GM23248 (cell line): Measurements from ENCODE around the gene TENT5A. TPM values are rescaled to one million over a fixed set of nuclear protein-coding genes. Genes with fewer than 3 reads are reported as not detected.

ENCODE experiments used
- DNase-seq: peaks from one replicate; pipeline ENCODE4 v3.0.0-alpha.2; 2015
- H2AFZ ChIP-seq: fragments of 200-600 bp; sonication (generic); 2 replicates; pipeline ENCODE4 v1.6.1; 2016; ENCODE audit warnings: antibody characterized with exemption
- H3F3A ChIP-seq: fragments of 200-600 bp; sonication (generic); 2 replicates; pipeline ENCODE4 v1.6.1; 2016; ENCODE audit warnings: mild to moderate bottlenecking, antibody characterized with exemption, mixed run types; ENCODE audit not compliant: insufficient read depth
- H3K27ac ChIP-seq: fragments of 200-600 bp; sonication (generic); 2 replicates; pipeline ENCODE4 v1.5.1; 2016; ENCODE audit warnings: mild to moderate bottlenecking
- H3K27me3 ChIP-seq: fragments of 200-600 bp; sonication (generic); replicated peaks from 2 replicates; pipeline ENCODE4 v1.6.1; 2016; ENCODE audit warnings: mild to moderate bottlenecking; ENCODE audit not compliant: insufficient read depth
- H3K36me3 ChIP-seq: fragments of 200-600 bp; sonication (generic); 2 replicates; pipeline ENCODE4 v1.6.1; 2016; ENCODE audit warnings: low read depth, mild to moderate bottlenecking
- H3K4me1 ChIP-seq: fragments of 200-600 bp; sonication (generic); 2 replicates; pipeline ENCODE4 v1.6.1; 2016; ENCODE audit warnings: mild to moderate bottlenecking; ENCODE audit not compliant: insufficient read depth
- H3K4me2 ChIP-seq: fragments of 200-600 bp; sonication (generic); one replicate; pipeline ENCODE4 v1.6.1; 2016; ENCODE audit warnings: mild to moderate bottlenecking; ENCODE audit not compliant: unreplicated experiment
- H3K4me3 ChIP-seq: fragments of 200-600 bp; sonication (generic); 2 replicates; pipeline ENCODE4 v1.5.1; 2016; ENCODE audit warnings: mild to moderate bottlenecking
- H3K79me2 ChIP-seq: fragments of 200-600 bp; sonication (generic); 2 replicates; pipeline ENCODE4 v1.6.1; 2016; ENCODE audit warnings: mild to moderate bottlenecking; ENCODE audit not compliant: insufficient read depth
- H3K9ac ChIP-seq: fragments of 200-600 bp; sonication (generic); 2 replicates; pipeline ENCODE4 v1.6.1; 2016; ENCODE audit warnings: mild to moderate bottlenecking
- H3K9me2 ChIP-seq: fragments of 200-600 bp; sonication (generic); 2 replicates; pipeline ENCODE4 v1.6.1; 2016; ENCODE audit warnings: mixed run types, mild to moderate bottlenecking, moderate library complexity; ENCODE audit not compliant: insufficient read depth
- H3K9me3 ChIP-seq: fragments of 200-600 bp; sonication (generic); one replicate; pipeline ENCODE4 v1.6.1; 2017; ENCODE audit warnings: low read depth
- H4K20me1 ChIP-seq: fragments of 200-600 bp; sonication (generic); 2 replicates; pipeline ENCODE4 v1.6.0; 2016; ENCODE audit not compliant: insufficient read depth
- EZH2 ChIP-seq: fragments of 200-600 bp; sonication (generic); IDR thresholded peaks from 2 replicates; pipeline ENCODE4 v1.6.1; 2018; ENCODE audit warnings: antibody characterized with exemption, mild to moderate bottlenecking; ENCODE audit not compliant: insufficient read depth, poor library complexity, severe bottlenecking
- EZH2phosphoT487 ChIP-seq: fragments of 200-600 bp; sonication (generic); IDR thresholded peaks from 2 replicates; pipeline ENCODE4 v1.6.1; 2018; ENCODE audit warnings: antibody characterized with exemption, moderate library complexity, mild to moderate bottlenecking, low read depth; ENCODE audit not compliant: insufficient read depth
- WGBS, 2 experiments: methylation state at CpG; one replicate each; pipeline ENCODE4 v1.1.6; 2015 to 2017; ENCODE audit warnings: low lambda C conversion rate in 2 of 2, low coverage in 1 of 2; ENCODE audit errors: missing lambda C conversion rate in 2 of 2; 5-methylcytosine and 5-hydroxymethylcytosine counted together
- in situ Hi-C: fragments of 300-500 bp; cut with MboI; formaldehyde crosslinking; loops from 2 replicates; pipeline ENCODE4 v1.15.0; 2020
- polyA plus RNA-seq: library from polyadenylated mRNA; unstranded; fragments of >200 nt; fragmentation: Nextera tagmentation; extraction: Ambion mirVana; gene quantifications from 2 replicates; pipeline ENCODE4 v1.2.1, GENCODE V29; 2016
- total RNA-seq: library from RNA; depleted of rRNA; stranded (reverse); fragments of >200 nt; shearing (Covaris generic); gene quantifications from 2 replicates; pipeline ENCODE4 v1.2.3, GENCODE V29; 2014

The TENT5A gene
- total and polyA plus RNA-seq, 2 experiments from 2014 or later, result 39.2 to 48.6 TPM

- no peaks in the 10 kb centered on the region for H3K9me2 ChIP-seq
- TF ChIP-seq EZH2phosphoT487, result no peak
- no peak for TF ChIP-seq EZH2
- peaks cover 33% of the 10 kb centered on the region for H3K4me1 ChIP-seq
- peak overlapping the region; percentile 83 for H2AFZ ChIP-seq
- H3K9me3 ChIP-seq, result no peaks in the 10 kb centered on the region
- no peaks in the 10 kb centered on the region for H3K27me3 ChIP-seq
- peaks cover 45% of the 10 kb centered on the region; the same call in 1 of the 2 replicates for H3F3A ChIP-seq
- peaks cover 5% of the 10 kb centered on the region; the same call in 1 of the 2 replicates for H4K20me1 ChIP-seq
- in situ Hi-C loops, result loop anchor here (25.0 kb wide), 1 partner anchor 261 kb away; no protein-coding TSS in a partner anchor
- H3K79me2 ChIP-seq, result peaks cover 60% of the 10 kb centered on the region
- H3K9ac ChIP-seq, result peak overlapping the region; percentile 90
- peak overlapping the region; percentile 99 for H3K4me3 ChIP-seq
- DNase-seq, result peak; percentile 77
- H3K36me3 ChIP-seq, result peaks cover 36% of the 10 kb centered on the region
- H3K4me2 ChIP-seq, result peak overlapping the region; percentile 98
- 1% methylated on average over 48 to 54 of the region's 65 CpGs for WGBS, 2 experiments
- H3K27ac ChIP-seq, result peak overlapping the region; percentile 97
Observed at GRCh38 chr6:81751388-81752083, 945 bp downstream of the TENT5A start.

GRCh38 chr6:81750681-81751387 is 1.6 kb downstream of the TENT5A start:
- TF ChIP-seq EZH2 (no peak), EZH2phosphoT487 (no peak)
- H2AFZ ChIP-seq, result peak overlapping the region; percentile 83; the same call in 1 of the 2 replicates
- H4K20me1 ChIP-seq, result peaks cover 5% of the 10 kb centered on the region; the same call in 1 of the 2 replicates
- peak overlapping the region; percentile 99 for H3K4me3 ChIP-seq
- peaks cover 67% of the 10 kb centered on the region for H3K79me2 ChIP-seq
- H3K36me3 ChIP-seq, result peaks cover 43% of the 10 kb centered on the region
- H3K27me3 ChIP-seq, result no peaks in the 10 kb centered on the region
- 0 to 2% methylated on average over 12 of the region's 12 CpGs for WGBS, 2 experiments
- H3K9ac ChIP-seq, result peak overlapping the region; percentile 90
- H3K9me2 ChIP-seq, result no peaks in the 10 kb centered on the region
- DNase-seq, result peak; percentile 65
- H3K4me2 ChIP-seq, result peak overlapping the region; percentile 98
- no peaks in the 10 kb centered on the region for H3K9me3 ChIP-seq
- peaks cover 39% of the 10 kb centered on the region for H3K4me1 ChIP-seq
- peak overlapping the region; percentile 97 for H3K27ac ChIP-seq
- in situ Hi-C loops, result loop anchor here (25.0 kb wide), 1 partner anchor 261 kb away; no protein-coding TSS in a partner anchor
- H3F3A ChIP-seq, result peaks cover 52% of the 10 kb centered on the region

- H3K4me3 ChIP-seq, result peak overlapping the region; percentile 99
- H3K4me2 ChIP-seq, result peak overlapping the region; percentile 98
- H3K9ac ChIP-seq, result peak overlapping the region; percentile 90
- H3K9me2 ChIP-seq, result no peaks in the 10 kb centered on the region
- peak overlapping the region; percentile 97 for H3K27ac ChIP-seq
- H3K79me2 ChIP-seq, result peaks cover 73% of the 10 kb centered on the region
- H3K4me1 ChIP-seq, result peaks cover 45% of the 10 kb centered on the region
- H3K9me3 ChIP-seq, result no peaks in the 10 kb centered on the region
- WGBS, 2 experiments, result 1 to 3% methylated on average over 5 of the region's 5 CpGs
- in situ Hi-C loops, result loop anchor here (25.0 kb wide), 1 partner anchor 262 kb away; no protein-coding TSS in a partner anchor
- 0 out of 2 replicates have a peak overlapping the region, but pooled peaks have one; percentile 83 for H2AFZ ChIP-seq
- peaks cover 49% of the 10 kb centered on the region for H3K36me3 ChIP-seq
- peaks cover 5% of the 10 kb centered on the region; the same call in 1 of the 2 replicates for H4K20me1 ChIP-seq
- no peak for TF ChIP-seq EZH2phosphoT487
- TF ChIP-seq EZH2, result no peak
- peaks cover 58% of the 10 kb centered on the region for H3F3A ChIP-seq
- DNase-seq, result peak; percentile 38
- H3K27me3 ChIP-seq, result no peaks in the 10 kb centered on the region
Observed at GRCh38 chr6:81750200-81750599, 2.3 kb downstream of the TENT5A start.

DNA sequence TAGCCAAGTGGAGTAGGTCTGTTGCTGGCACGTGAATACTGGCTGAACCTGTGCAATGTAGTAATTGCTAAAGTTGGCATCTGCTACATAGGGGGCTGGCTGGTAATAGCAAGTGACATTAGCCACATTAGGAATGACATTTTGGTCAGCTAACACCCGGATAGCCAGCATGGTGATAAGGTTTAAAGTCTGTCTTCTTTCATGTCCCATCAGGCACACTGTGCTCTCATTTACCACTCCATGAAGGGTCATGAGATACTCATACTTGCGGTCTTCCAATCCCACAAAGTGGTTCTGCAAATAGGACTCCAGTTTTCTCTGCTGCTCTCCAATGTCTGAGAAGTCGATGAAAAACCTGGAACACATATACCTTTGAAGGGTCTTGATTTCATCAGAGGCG is 2.8 kb downstream of the TENT5A start:
- peaks cover 49% of the 10 kb centered on the region for H3K36me3 ChIP-seq
- H4K20me1 ChIP-seq, result peaks cover 5% of the 10 kb centered on the region; the same call in 1 of the 2 replicates
- H3K9me3 ChIP-seq, result no peaks in the 10 kb centered on the region
- peak overlapping the region; percentile 97 for H3K27ac ChIP-seq
- H3K4me2 ChIP-seq, result peak overlapping the region; percentile 98
- peak overlapping the region; percentile 99 for H3K4me3 ChIP-seq
- in situ Hi-C loops, result loop anchor here (25.0 kb wide), 3 partner anchors 263 to 1537 kb away; no protein-coding TSS in a partner anchor
- TF ChIP-seq EZH2, result no peak
- no peak for TF ChIP-seq EZH2phosphoT487
- DNase-seq, result peak; percentile 64
- peaks cover 48% of the 10 kb centered on the region for H3K4me1 ChIP-seq
- peak overlapping the region; percentile 90 for H3K9ac ChIP-seq
- H3F3A ChIP-seq, result peaks cover 63% of the 10 kb centered on the region
- 1 to 2% methylated on average over 5 of the region's 5 CpGs for WGBS, 2 experiments
- H3K27me3 ChIP-seq, result no peaks in the 10 kb centered on the region
- peaks cover 75% of the 10 kb centered on the region for H3K79me2 ChIP-seq
- H3K9me2 ChIP-seq, result no peaks in the 10 kb centered on the region
- H2AFZ ChIP-seq, result 0 out of 2 replicates have a peak overlapping the region, but pooled peaks have one; percentile 37
